Renal pelvis (tissue), 3 donors: ENCODE results near the gene TUBE1. TPM values are rescaled to one million over a fixed set of nuclear protein-coding genes. Genes with fewer than 3 reads are reported as not detected.

Experiments used
- polyA plus RNA-seq, 3 donors: library from polyadenylated mRNA; unstranded; fragments of 120-200 nt; gene quantifications; one replicate each; pipeline ENCODE4 v1.2.1, GENCODE V29; 2013; ENCODE audit not compliant: insufficient read length in 3 of 3

The TUBE1 gene
- polyA plus RNA-seq, 3 donors = 22.6 to 49.5 (median 49.1) TPM

Other genes starting within 250 kb of the TUBE1 start
- 100 to 1,000 TPM; 149 to 171 (median 159) TPM for gene FYN, start 214.0 kb downstream of the TUBE1 start, polyA plus RNA-seq
- gene CCN6, start 33.4 kb downstream of the TUBE1 start, polyA plus RNA-seq = 1 to 10 TPM; 2.9 to 3.8 (median 3.5) TPM
- 10 to 100 TPM; 44.2 to 46.4 (median 45.8) TPM for gene FAM229B, start 109 bp upstream of the TUBE1 start, polyA plus RNA-seq
- 10 to 100 TPM; 77.4 to 93.6 (median 90.1) TPM for gene LAMA4, start 167.1 kb upstream of the TUBE1 start, polyA plus RNA-seq